Lung (tissue), 12 donors: ENCODE results near the gene CPLX3. TPM values are rescaled to one million over a fixed set of nuclear protein-coding genes. Genes with fewer than 3 reads are reported as not detected.

Experiments
- ATAC-seq: fragments of 200-7000 bp; cut with Tn5 transposase; one replicate; pipeline ENCODE4 v1.9.1; 2020; ENCODE audit warnings: moderate number of reproducible peaks; ENCODE audit not compliant: insufficient read depth, low FRiP score
- DNase-seq, 3 donors: peaks; one replicate each; pipeline ENCODE4 v3.0.0-alpha.2; 2013 to 2017
- H3K27ac ChIP-seq, 2 donors: one replicate each; pipeline ENCODE4 v1.5.1; 2013; ENCODE audit warnings: mild to moderate bottlenecking in 2 of 2, moderate library complexity in 2 of 2, control low read depth in 1 of 2, inconsistent platforms in 1 of 2, low read depth in 1 of 2, low read length in 1 of 2
- H3K27me3 ChIP-seq, 3 donors: one replicate each; pipeline ENCODE4 v1.5.1; 2013; ENCODE audit warnings: low read length in 2 of 3; ENCODE audit not compliant: control insufficient read depth in 3 of 3, insufficient read depth in 3 of 3
- H3K36me3 ChIP-seq, 4 donors: one replicate each; pipeline ENCODE4 v1.5.1; 2013; ENCODE audit warnings: low read length in 4 of 4, mild to moderate bottlenecking in 1 of 4, moderate library complexity in 1 of 4; ENCODE audit not compliant: control insufficient read depth in 4 of 4, insufficient read depth in 4 of 4
- H3K4me1 ChIP-seq, 5 donors: one replicate each; pipeline ENCODE4 v1.5.1; 2013; ENCODE audit warnings: low read length in 5 of 5, mild to moderate bottlenecking in 2 of 5, moderate library complexity in 1 of 5; ENCODE audit not compliant: control insufficient read depth in 5 of 5, insufficient read depth in 5 of 5
- H3K4me3 ChIP-seq: one replicate; pipeline ENCODE4 v1.5.1; 2013; ENCODE audit warnings: mild to moderate bottlenecking, control low read depth, moderate library complexity
- H3K9ac ChIP-seq, 2 donors: one replicate each; pipeline ENCODE4 v1.5.1; 2013; ENCODE audit warnings: low read length in 2 of 2, control low read depth in 1 of 2; ENCODE audit not compliant: insufficient read depth in 1 of 2
- H3K9me3 ChIP-seq, 4 donors: one replicate each; pipeline ENCODE4 v1.5.1; 2013; ENCODE audit warnings: low read length in 3 of 4, mild to moderate bottlenecking in 1 of 4, moderate library complexity in 1 of 4; ENCODE audit not compliant: control insufficient read depth in 4 of 4, insufficient read depth in 3 of 4
- CTCF ChIP-seq: IDR thresholded peaks from 2 replicates; pipeline ENCODE4 v1.5.1; 2012; ENCODE audit warnings: mild to moderate bottlenecking; ENCODE audit errors: control extremely low read depth, extremely low read depth
- WGBS, 2 donors: extraction: QIAGEN DNeasy Blood & Tissue Kit; methylation state at CpG; one replicate each; pipeline ENCODE4 v1.1.7; 2013; 5-methylcytosine and 5-hydroxymethylcytosine counted together
- polyA plus RNA-seq, 2 donors: library from polyadenylated mRNA; stranded (reverse); fragments of 200-250 nt; gene quantifications; one replicate each; pipeline ENCODE4 v1.2.1, GENCODE V29; 2013
- total RNA-seq, 2 donors: library from RNA; depleted of rRNA in 1 of 2; stranded (reverse); fragments of >200 nt in 1 of 2; gene quantifications; one replicate each; pipeline ENCODE4 v1.2.1, GENCODE V29; 2014 to 2021
- donor health status: control.
- donor health status: control.
- donor health status: Bipolar disorder and iron deficiency.
- donor health status: healthy.
- donor health status: DM: yes; HTN: yes; CAD: no.

The CPLX3 gene
- total and polyA plus RNA-seq, 4 donors, result 0.10 to 0.13 TPM; not detected in 2

GRCh38 chr15:74838746-74839525, 12.5 kb downstream of the CPLX3 start:
- Histone ChIP-seq H3K4me1 (peaks cover 0 to 12% (median 0%) of the 10 kb centered on the region in 5 donors), H3K36me3 (peaks cover 0 to 29% (median 0%) of the 10 kb centered on the region in 4 donors), H3K27ac (no peak overlapping the region), H3K9ac (no peak overlapping the region), H3K27me3 (no peaks in the 10 kb centered on the region), H3K4me3 (no peak overlapping the region), H3K9me3 (no peaks in the 10 kb centered on the region)
- no peak for TF ChIP-seq CTCF
- no peak for ATAC-seq
- DNase-seq, result no peak
- 81 to 87% methylated on average over 11 of the region's 11 CpGs for WGBS, 2 donors

DNA sequence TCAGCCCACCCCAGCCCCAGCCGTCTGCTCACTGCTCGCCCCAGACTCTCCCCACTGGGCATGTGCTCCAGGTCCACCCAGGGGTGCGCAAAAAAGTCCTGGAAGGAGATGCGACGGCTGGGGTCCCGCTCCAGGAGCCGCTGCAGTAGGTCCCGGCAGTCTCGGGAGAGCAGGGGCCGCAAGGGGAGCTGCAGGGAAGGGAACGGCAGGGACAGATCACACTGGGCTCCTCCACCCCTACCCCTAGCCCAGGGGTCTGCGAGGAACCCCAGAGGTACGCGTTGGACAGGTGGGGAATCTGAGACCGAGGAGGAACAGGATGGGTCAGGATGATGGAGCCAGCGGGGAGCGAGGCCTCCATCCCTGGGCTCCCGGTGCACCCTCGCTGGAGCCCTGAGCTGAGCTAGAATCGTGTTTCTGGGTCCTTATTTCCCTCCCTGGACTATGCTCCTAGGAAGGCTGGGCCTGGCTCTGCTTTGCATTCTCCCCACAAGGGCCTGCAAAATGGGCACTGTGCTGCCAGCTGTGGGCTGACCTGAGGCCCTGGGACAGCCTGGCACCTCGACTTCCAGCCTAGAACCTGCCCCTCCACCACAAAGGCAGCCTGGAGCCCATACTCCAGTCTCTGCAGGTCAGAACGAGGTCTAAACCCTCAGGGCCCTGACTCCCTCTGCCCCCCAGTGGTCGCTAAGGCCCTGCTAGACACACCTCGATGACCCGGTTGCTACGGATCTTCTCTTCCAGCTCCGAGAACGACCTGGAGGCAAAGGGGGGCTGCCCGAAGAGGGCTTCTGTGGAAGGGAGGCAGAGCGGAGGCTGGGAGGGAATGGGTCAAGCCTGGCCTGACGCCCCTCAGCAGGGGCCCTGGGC, 13.3 kb downstream of the CPLX3 start:
- TF ChIP-seq CTCF, result no peak
- Histone ChIP-seq H3K9me3 (no peaks in the 10 kb centered on the region), H3K27me3 (no peaks in the 10 kb centered on the region), H3K27ac (no peak overlapping the region), H3K4me3 (no peak overlapping the region), H3K4me1 (peaks cover 0 to 15% (median 0%) of the 10 kb centered on the region in 5 donors), H3K36me3 (peaks cover 0 to 29% (median 0%) of the 10 kb centered on the region in 4 donors), H3K9ac (no peak overlapping the region)
- 88 to 89% methylated on average over 26 to 31 of the region's 31 CpGs for WGBS, 2 donors
- ATAC-seq (no peak), DNase-seq (no peak)

DNA sequence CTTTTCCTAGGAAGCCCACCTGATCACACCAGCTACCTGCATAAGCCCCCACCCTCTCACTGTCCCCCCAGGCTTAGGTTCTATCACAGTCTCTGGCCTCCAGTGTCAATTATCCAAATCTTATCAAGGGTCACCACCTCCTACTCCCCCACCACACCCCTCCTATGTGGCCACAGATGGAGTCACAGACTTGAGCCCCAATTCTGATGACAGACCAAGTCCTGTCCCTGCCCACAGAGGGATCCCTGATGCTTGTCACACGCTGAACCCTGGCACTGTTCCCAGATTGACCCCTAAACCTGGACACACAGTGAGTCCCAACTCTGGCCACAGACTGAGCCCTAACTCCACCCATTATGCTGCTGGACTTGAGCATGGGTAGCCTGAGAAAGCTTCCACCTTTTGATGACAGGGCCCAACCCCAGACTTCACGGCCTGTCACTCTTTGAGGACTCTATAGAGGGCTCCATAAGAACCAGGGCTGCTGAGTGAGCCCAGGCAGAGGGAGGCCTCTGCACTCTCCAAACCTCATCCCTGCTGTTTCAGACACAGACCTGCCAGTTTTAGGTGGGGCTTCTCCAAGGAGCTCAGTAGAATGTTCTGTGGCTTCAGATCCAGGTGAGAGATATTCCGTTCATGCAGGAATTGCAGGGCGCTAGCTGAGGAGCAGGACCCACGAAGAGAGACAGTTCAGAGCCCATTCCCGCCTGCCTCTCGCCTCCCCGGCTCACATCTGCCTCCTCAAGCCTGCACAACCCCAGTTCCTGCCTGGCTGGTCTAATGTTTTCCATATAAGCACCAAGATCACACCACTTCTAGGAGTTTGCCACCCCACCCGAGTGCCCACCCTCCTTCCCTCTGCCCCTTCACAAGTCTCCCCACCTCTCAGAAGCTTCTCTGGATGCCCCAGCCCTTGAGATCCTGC, 14.7 kb downstream of the CPLX3 start:
- H3K9ac ChIP-seq, result no peak overlapping the region
- no peak for ATAC-seq
- H3K9me3 ChIP-seq, result no peaks in the 10 kb centered on the region
- H3K27ac ChIP-seq, result no peak overlapping the region
- 89 to 91% methylated on average over 9 of the region's 9 CpGs for WGBS, 2 donors
- no peak for DNase-seq
- H3K27me3 ChIP-seq, result no peaks in the 10 kb centered on the region
- TF ChIP-seq CTCF, result no peak
- peaks cover 0 to 37% (median 4%) of the 10 kb centered on the region in 4 donors for H3K36me3 ChIP-seq
- no peak overlapping the region for H3K4me3 ChIP-seq
- H3K4me1 ChIP-seq, result peaks cover 0 to 15% (median 0%) of the 10 kb centered on the region in 5 donors
